ENCODE results near the gene ATP6V0D1.

The ATP6V0D1 gene

GRCh38 chr16:67399218-67399733 is 81.7 kb downstream of the ATP6V0D1 start:
- Histone ChIP-seq H3K9me3 (ENCODE audit: control insufficient read depth, low read length) (no peaks in the 10 kb centered on the region), H3K9ac (ENCODE audit: low read length) (no peak overlapping the region), H3K4me1 (ENCODE audit: control insufficient read depth, insufficient read depth, low read length) (peaks cover 13% of the 10 kb centered on the region), H3K4me3 (ENCODE audit: low read length) (no peak overlapping the region), H3K27me3 (replicated peaks; ENCODE audit: control insufficient read depth, insufficient read depth, low read length) (no peaks in the 10 kb centered on the region), H3K36me3 (ENCODE audit: control insufficient read depth, insufficient read depth, low read length, severe bottlenecking) (no peaks in the 10 kb centered on the region)
- peak; percentile 49 for DNase-seq (ENCODE audit: low read depth)

GRCh38 chr16:67398546-67399217 is 82.3 kb downstream of the ATP6V0D1 start:
- peaks cover 18% of the 10 kb centered on the region for H3K4me1 ChIP-seq (ENCODE audit: control insufficient read depth, insufficient read depth, low read length)
- DNase-seq (ENCODE audit: low read depth), result no peak
- H3K4me3 ChIP-seq (ENCODE audit: low read length), result no peak overlapping the region
- H3K36me3 ChIP-seq (ENCODE audit: control insufficient read depth, insufficient read depth, low read length, severe bottlenecking), result no peaks in the 10 kb centered on the region
- H3K9ac ChIP-seq (ENCODE audit: low read length), result no peak overlapping the region
- no peaks in the 10 kb centered on the region for H3K27me3 ChIP-seq (replicated peaks; ENCODE audit: control insufficient read depth, insufficient read depth, low read length)
- H3K9me3 ChIP-seq (ENCODE audit: control insufficient read depth, low read length), result no peaks in the 10 kb centered on the region

GRCh38 chr16:67397812-67398545 is 83.0 kb downstream of the ATP6V0D1 start:
- DNase-seq (ENCODE audit: low read depth), result no peak
- Histone ChIP-seq H3K4me3 (ENCODE audit: low read length) (no peak overlapping the region), H3K27me3 (replicated peaks; ENCODE audit: control insufficient read depth, insufficient read depth, low read length) (no peaks in the 10 kb centered on the region), H3K9ac (ENCODE audit: low read length) (no peak overlapping the region), H3K36me3 (ENCODE audit: control insufficient read depth, insufficient read depth, low read length, severe bottlenecking) (no peaks in the 10 kb centered on the region), H3K4me1 (ENCODE audit: control insufficient read depth, insufficient read depth, low read length) (peaks cover 22% of the 10 kb centered on the region), H3K9me3 (ENCODE audit: control insufficient read depth, low read length) (no peaks in the 10 kb centered on the region)

- Histone ChIP-seq H3K36me3 (ENCODE audit: control insufficient read depth, insufficient read depth, low read length, severe bottlenecking) (no peaks in the 10 kb centered on the region), H3K4me1 (ENCODE audit: control insufficient read depth, insufficient read depth, low read length) (peaks cover 25% of the 10 kb centered on the region), H3K9ac (ENCODE audit: low read length) (no peak overlapping the region), H3K4me3 (ENCODE audit: low read length) (no peak overlapping the region), H3K9me3 (ENCODE audit: control insufficient read depth, low read length) (no peaks in the 10 kb centered on the region), H3K27me3 (replicated peaks; ENCODE audit: control insufficient read depth, insufficient read depth, low read length) (no peaks in the 10 kb centered on the region)
- no peak for DNase-seq (ENCODE audit: low read depth)
Measured at GRCh38 chr16:67397036-67397801, 83.7 kb downstream of the ATP6V0D1 start.

- Histone ChIP-seq H3K9ac (ENCODE audit: low read length) (no peak overlapping the region), H3K4me1 (ENCODE audit: control insufficient read depth, insufficient read depth, low read length) (peaks cover 25% of the 10 kb centered on the region), H3K9me3 (ENCODE audit: control insufficient read depth, low read length) (no peaks in the 10 kb centered on the region), H3K27me3 (replicated peaks; ENCODE audit: control insufficient read depth, insufficient read depth, low read length) (no peaks in the 10 kb centered on the region), H3K4me3 (ENCODE audit: low read length) (no peak overlapping the region), H3K36me3 (ENCODE audit: control insufficient read depth, insufficient read depth, low read length, severe bottlenecking) (no peaks in the 10 kb centered on the region)
- peak; percentile 48 for DNase-seq (ENCODE audit: low read depth)
Measured at GRCh38 chr16:67396159-67397035, 84.6 kb downstream of the ATP6V0D1 start.

GRCh38 chr16:67395458-67396158 is 85.3 kb downstream of the ATP6V0D1 start:
- DNase-seq (ENCODE audit: low read depth), result no peak
- Histone ChIP-seq H3K36me3 (ENCODE audit: control insufficient read depth, insufficient read depth, low read length, severe bottlenecking) (no peaks in the 10 kb centered on the region), H3K9ac (ENCODE audit: low read length) (no peak overlapping the region), H3K4me1 (ENCODE audit: control insufficient read depth, insufficient read depth, low read length) (peaks cover 25% of the 10 kb centered on the region), H3K9me3 (ENCODE audit: control insufficient read depth, low read length) (no peaks in the 10 kb centered on the region), H3K27me3 (replicated peaks; ENCODE audit: control insufficient read depth, insufficient read depth, low read length) (no peaks in the 10 kb centered on the region), H3K4me3 (ENCODE audit: low read length) (no peak overlapping the region)

GRCh38 chr16:67395105-67395457 is 85.9 kb downstream of the ATP6V0D1 start:
- no peak for DNase-seq (ENCODE audit: low read depth)
- peaks cover 25% of the 10 kb centered on the region for H3K4me1 ChIP-seq (ENCODE audit: control insufficient read depth, insufficient read depth, low read length)

GRCh38 chr16:67394155-67395104 is 86.5 kb downstream of the ATP6V0D1 start:
- peaks cover 25% of the 10 kb centered on the region for H3K4me1 ChIP-seq (ENCODE audit: control insufficient read depth, insufficient read depth, low read length)
- no peak overlapping the region for H3K9ac ChIP-seq (ENCODE audit: low read length)
- H3K27me3 ChIP-seq (replicated peaks; ENCODE audit: control insufficient read depth, insufficient read depth, low read length), result no peaks in the 10 kb centered on the region

More at GRCh38 chr16:67395105-67395457, 85.9 kb downstream of the ATP6V0D1 start:
- Histone ChIP-seq H3K36me3 (ENCODE audit: control insufficient read depth, insufficient read depth, low read length, severe bottlenecking) (no peaks in the 10 kb centered on the region), H3K27me3 (replicated peaks; ENCODE audit: control insufficient read depth, insufficient read depth, low read length) (no peaks in the 10 kb centered on the region), H3K4me3 (ENCODE audit: low read length) (no peak overlapping the region), H3K9me3 (ENCODE audit: control insufficient read depth, low read length) (no peaks in the 10 kb centered on the region), H3K9ac (ENCODE audit: low read length) (no peak overlapping the region)

GRCh38 chr16:67393788-67394154 is 87.2 kb downstream of the ATP6V0D1 start:
- Histone ChIP-seq H3K27me3 (replicated peaks; ENCODE audit: control insufficient read depth, insufficient read depth, low read length) (no peaks in the 10 kb centered on the region), H3K4me1 (ENCODE audit: control insufficient read depth, insufficient read depth, low read length) (peaks cover 25% of the 10 kb centered on the region), H3K36me3 (ENCODE audit: control insufficient read depth, insufficient read depth, low read length, severe bottlenecking) (no peaks in the 10 kb centered on the region), H3K9ac (ENCODE audit: low read length) (no peak overlapping the region), H3K4me3 (ENCODE audit: low read length) (peak overlapping the region; percentile 59), H3K9me3 (ENCODE audit: control insufficient read depth, low read length) (no peaks in the 10 kb centered on the region)
- no peak for DNase-seq (ENCODE audit: low read depth)

More at GRCh38 chr16:67394155-67395104, 86.5 kb downstream of the ATP6V0D1 start:
- DNase-seq (ENCODE audit: low read depth), result no peak
- Histone ChIP-seq H3K9me3 (ENCODE audit: control insufficient read depth, low read length) (no peaks in the 10 kb centered on the region), H3K4me3 (ENCODE audit: low read length) (no peak overlapping the region), H3K36me3 (ENCODE audit: control insufficient read depth, insufficient read depth, low read length, severe bottlenecking) (no peaks in the 10 kb centered on the region)

All from adipocyte (in vitro differentiated cells).